Effector memory CD4-positive, alpha-beta T cell (primary cell): ENCODE measurements around the gene NUDT12.

Source experiments
- DNase-seq, 3 donors: peaks; one replicate each; pipeline ENCODE4 v3.0.0-alpha.2; 2020
- H3K27ac ChIP-seq: 2 replicates; pipeline ENCODE4 v1.7.0; 2013; ENCODE audit warnings: mild to moderate bottlenecking, low read length, moderate library complexity; ENCODE audit not compliant: insufficient read depth, poor library complexity, severe bottlenecking
- H3K27me3 ChIP-seq: replicated peaks from 2 replicates; pipeline ENCODE4 v1.7.0; 2013; ENCODE audit warnings: mild to moderate bottlenecking, low read length; ENCODE audit not compliant: insufficient read depth, control insufficient read depth, poor library complexity, severe bottlenecking
- H3K36me3 ChIP-seq: 2 replicates; pipeline ENCODE4 v1.7.0; 2013; ENCODE audit warnings: mild to moderate bottlenecking, low read length, moderate library complexity; ENCODE audit not compliant: control insufficient read depth, insufficient read depth
- H3K4me1 ChIP-seq: 2 replicates; pipeline ENCODE4 v1.7.0; 2013; ENCODE audit warnings: low read length, mild to moderate bottlenecking; ENCODE audit not compliant: control insufficient read depth, insufficient read depth, poor library complexity, severe bottlenecking
- H3K4me3 ChIP-seq: 2 replicates; pipeline ENCODE4 v1.7.0; 2013; ENCODE audit warnings: low read length, low read depth, mild to moderate bottlenecking; ENCODE audit not compliant: insufficient read depth, poor library complexity, severe bottlenecking
- H3K9me3 ChIP-seq: 2 replicates; pipeline ENCODE4 v1.7.0; 2013; ENCODE audit warnings: mild to moderate bottlenecking, low read length, moderate library complexity; ENCODE audit not compliant: control insufficient read depth

NUDT12 gene

DNA sequence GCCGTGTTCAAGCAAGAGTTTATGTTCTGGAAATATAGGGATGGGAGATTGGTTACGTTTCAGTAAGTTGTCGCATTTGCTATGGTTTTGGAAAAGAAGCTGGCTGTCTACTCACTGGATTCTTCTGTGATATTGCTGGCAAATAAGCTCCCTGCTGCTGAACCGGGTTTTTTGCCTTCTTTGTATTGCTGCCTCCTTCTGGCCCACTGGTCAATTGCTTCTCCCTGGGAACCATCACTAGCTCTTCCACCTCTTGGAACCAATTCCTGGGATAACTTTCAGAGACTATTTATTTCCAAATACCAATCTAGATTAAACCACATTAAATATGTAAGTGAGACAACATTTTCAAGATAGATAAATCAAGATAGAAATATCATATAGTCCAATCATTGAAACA is 43.0 kb downstream of the NUDT12 start:
- no peak overlapping the region for H3K27ac ChIP-seq
- no peaks in the 10 kb centered on the region for H3K9me3 ChIP-seq
- no peaks in the 10 kb centered on the region for H3K36me3 ChIP-seq
- H3K27me3 ChIP-seq = no peaks in the 10 kb centered on the region
- no peak overlapping the region for H3K4me3 ChIP-seq
- no peak for DNase-seq
- H3K4me1 ChIP-seq = no peaks in the 10 kb centered on the region

DNA sequence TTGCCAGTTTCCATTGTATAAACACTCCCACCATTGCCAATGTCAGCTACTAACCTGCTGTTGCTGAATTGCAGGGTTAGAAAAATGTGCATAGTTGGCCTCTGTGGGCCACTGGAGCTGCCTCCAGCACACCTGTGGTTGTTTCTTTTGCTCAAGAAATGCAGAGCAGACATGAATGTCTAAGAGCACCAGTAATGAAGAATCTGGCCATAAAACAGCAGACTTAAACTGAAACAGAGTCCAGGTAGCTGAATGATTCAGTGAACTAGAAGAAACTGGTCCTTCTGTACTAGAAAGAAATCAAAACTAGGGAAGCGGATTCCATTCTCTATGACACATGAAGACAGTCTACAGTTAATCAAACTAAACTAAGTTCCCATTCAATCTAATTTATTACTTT is 48.2 kb downstream of the NUDT12 start:
- H3K4me3 ChIP-seq = no peak overlapping the region
- DNase-seq = no peak
- no peak overlapping the region for H3K27ac ChIP-seq
- no peaks in the 10 kb centered on the region for H3K36me3 ChIP-seq
- H3K9me3 ChIP-seq = no peaks in the 10 kb centered on the region
- H3K4me1 ChIP-seq = no peaks in the 10 kb centered on the region
- H3K27me3 ChIP-seq = no peaks in the 10 kb centered on the region

DNA sequence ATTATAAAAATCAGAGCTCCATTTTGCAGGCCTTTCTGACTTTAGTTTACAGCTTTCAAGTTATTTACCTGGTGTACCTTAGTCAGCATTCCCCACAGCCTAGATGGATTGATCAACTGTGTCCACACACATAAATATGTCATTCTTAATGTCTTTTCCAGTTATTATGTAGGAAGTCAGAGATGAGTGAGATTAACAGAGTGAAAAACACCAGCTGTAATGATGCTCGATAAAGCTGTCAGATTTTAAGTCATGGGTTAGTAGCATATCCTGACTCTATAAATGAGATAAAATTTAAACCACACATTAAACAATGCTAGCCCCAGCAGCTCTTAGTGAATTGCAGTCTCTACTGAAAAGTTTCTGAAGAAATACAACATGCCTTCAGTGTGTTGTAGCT is 48.9 kb downstream of the NUDT12 start:
- H3K4me1 ChIP-seq = no peaks in the 10 kb centered on the region
- H3K27ac ChIP-seq = no peak overlapping the region
- no peak for DNase-seq
- no peaks in the 10 kb centered on the region for H3K9me3 ChIP-seq
- H3K27me3 ChIP-seq = no peaks in the 10 kb centered on the region
- no peaks in the 10 kb centered on the region for H3K36me3 ChIP-seq
- no peak overlapping the region for H3K4me3 ChIP-seq

DNA sequence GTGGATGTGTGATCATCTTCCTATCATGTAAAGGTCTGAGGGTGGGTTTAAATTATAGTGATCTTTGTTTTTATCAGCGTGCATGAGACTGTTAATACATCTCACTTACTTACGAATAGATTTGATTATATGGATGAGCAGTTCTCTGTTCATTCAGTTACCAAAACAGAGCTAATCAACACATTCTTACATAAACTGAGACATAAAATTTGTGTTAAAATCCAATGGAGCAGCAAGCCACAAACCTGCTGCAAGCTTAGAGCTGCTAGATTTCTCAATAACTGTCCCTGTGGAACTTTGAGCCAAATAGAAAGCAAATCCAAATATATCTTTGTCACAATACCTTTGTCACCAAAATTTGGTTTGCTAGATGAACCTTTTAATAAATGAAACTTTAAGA is 50.1 kb downstream of the NUDT12 start:
- no peak overlapping the region for H3K27ac ChIP-seq
- H3K4me1 ChIP-seq = no peaks in the 10 kb centered on the region
- no peaks in the 10 kb centered on the region for H3K36me3 ChIP-seq
- H3K27me3 ChIP-seq = no peaks in the 10 kb centered on the region
- no peaks in the 10 kb centered on the region for H3K9me3 ChIP-seq
- no peak overlapping the region for H3K4me3 ChIP-seq
- no peak for DNase-seq

DNA sequence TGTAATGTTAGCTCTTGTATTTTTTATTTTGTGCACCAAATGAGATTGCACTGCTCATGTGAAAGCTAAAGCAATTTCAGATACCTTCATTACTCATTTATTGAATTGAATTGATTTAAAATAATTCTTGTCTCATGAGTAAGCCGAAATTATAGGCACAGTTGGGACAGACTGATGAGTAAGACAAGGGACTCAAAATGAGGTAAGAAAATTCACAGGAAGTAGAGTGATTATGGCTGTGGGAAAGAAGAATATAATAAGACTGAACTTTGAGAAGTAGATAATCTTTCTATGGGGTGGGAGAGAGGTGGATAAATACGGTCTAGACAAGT is 51.1 kb downstream of the NUDT12 start:
- DNase-seq = no peak
- H3K9me3 ChIP-seq = no peaks in the 10 kb centered on the region
- H3K27ac ChIP-seq = no peak overlapping the region
- H3K4me3 ChIP-seq = no peak overlapping the region
- no peaks in the 10 kb centered on the region for H3K36me3 ChIP-seq
- H3K4me1 ChIP-seq = no peaks in the 10 kb centered on the region
- H3K27me3 ChIP-seq = no peaks in the 10 kb centered on the region

DNA sequence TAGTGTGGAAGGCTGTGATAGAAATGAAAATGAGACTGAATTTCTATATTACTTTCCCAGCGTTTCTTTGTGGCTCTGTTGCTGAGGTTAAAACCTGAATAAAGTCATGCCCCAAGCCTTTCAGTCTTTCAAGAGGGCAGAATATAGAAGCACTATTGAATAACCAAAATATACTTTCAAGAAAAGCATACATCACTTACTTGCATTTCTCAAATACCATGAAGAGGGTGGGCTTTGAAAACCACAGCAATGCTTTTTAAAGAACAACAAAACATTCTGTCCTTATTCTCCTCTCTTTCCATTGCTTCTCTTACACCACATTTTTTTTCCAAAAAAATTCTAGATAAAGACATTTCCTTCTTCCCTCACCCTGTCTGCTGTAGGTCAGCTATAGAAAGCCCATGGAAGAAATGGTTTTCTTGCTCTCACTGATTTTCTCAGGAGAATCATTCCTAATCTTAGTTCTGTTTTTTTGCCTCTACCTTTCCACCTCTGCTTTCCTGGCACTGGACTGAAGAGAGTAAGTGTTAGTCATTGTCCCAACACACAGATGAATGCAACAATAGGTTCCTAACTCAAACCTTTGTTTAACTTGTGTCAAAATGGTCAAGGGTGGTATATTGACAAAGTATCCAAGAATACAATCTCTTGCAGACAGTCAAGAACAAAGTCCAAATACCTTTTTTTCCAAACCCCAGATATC is 51.6 kb downstream of the NUDT12 start:
- H3K9me3 ChIP-seq = no peaks in the 10 kb centered on the region
- no peak for DNase-seq
- H3K27me3 ChIP-seq = no peaks in the 10 kb centered on the region
- no peak overlapping the region for H3K27ac ChIP-seq
- H3K4me3 ChIP-seq = no peak overlapping the region
- H3K4me1 ChIP-seq = no peaks in the 10 kb centered on the region
- no peaks in the 10 kb centered on the region for H3K36me3 ChIP-seq

DNA sequence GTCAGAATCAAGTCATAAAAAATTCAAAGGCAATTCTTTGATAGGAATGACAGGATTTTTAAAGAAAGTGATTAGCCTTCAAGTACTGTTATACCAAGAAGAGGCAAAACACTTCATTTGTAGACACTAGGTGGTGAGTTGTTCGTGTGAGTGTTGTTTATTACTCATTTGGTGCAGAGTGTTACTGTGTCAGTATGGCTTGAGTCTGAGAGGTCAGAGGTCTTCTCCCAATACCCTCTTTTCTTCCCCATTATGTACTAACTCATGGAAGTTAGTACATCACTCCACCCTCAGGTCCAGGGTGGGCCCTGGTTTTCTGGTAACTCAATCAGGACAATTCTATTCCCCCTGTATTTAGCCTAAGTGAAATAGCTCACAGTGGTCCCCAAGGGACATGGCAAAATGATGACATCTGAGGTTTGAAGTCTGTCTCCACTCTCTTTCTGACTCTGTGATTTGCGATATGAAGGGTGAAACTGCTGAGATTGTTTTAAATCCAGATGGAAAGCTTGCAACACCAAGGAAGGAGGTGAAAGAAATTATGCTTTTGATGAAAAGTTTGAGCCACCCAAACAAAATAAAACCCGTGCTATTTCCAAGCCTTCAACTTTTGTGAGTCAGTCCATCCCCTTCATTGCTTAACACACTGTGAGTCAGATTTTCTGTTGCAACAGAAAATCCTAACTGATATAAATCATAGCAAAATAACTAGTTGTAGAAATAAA is 56.8 kb downstream of the NUDT12 start:
- Histone ChIP-seq H3K9me3 (no peaks in the 10 kb centered on the region), H3K27me3 (no peaks in the 10 kb centered on the region), H3K27ac (no peak overlapping the region), H3K4me1 (no peaks in the 10 kb centered on the region), H3K4me3 (no peak overlapping the region), H3K36me3 (no peaks in the 10 kb centered on the region)
- DNase-seq = no peak

DNA sequence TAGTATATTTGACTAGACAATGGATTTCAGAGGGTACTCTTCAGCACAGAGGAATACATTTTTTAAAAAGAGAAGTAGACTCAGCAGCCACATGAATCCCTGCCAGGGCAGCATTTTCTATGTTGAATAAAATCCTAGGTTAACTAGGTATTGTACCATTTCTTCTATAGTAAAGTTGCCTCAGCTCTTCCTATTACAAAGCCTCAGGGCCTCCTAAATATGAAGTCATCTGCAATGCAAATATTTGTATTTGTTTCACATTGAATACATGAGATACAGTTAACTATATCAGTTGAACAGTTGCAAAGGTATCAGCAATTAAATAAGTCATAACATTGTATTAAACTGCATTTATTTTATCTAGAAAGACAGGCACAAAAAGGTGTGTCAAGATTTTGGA is 59.5 kb downstream of the NUDT12 start:
- H3K9me3 ChIP-seq = no peaks in the 10 kb centered on the region

DNA sequence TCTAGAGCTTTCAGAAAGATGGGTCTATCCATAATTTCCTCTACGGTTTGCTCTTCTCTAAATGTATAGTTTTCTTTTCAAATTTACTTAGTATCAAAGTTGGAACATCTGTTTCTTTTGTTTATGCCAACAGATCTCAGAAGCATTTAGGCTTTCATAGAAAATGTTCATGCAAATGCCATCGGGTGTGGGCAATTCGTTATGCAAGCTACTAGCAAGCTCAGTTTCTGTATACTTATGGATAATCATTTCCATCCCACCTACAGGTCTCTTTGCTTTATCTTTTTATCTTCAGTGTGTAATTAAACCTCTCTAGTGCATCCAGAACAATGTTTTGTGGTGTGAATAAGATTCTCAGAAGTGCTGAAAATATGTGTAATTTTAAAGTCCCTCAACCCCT is 59.9 kb downstream of the NUDT12 start:
- no peaks in the 10 kb centered on the region for H3K36me3 ChIP-seq
- no peak for DNase-seq
- no peak overlapping the region for H3K4me3 ChIP-seq
- no peak overlapping the region for H3K27ac ChIP-seq
- no peaks in the 10 kb centered on the region for H3K4me1 ChIP-seq
- H3K27me3 ChIP-seq = no peaks in the 10 kb centered on the region
- no peaks in the 10 kb centered on the region for H3K9me3 ChIP-seq

More for the DNA sequence above, 59.5 kb downstream of the NUDT12 start:
- Histone ChIP-seq H3K4me3 (no peak overlapping the region), H3K36me3 (no peaks in the 10 kb centered on the region), H3K4me1 (no peaks in the 10 kb centered on the region), H3K27ac (no peak overlapping the region), H3K27me3 (no peaks in the 10 kb centered on the region)
- DNase-seq = no peak
